Coronary artery (tissue), 2 donors: ENCODE measurements around the gene LRRC3C.

Source experiments
- DNase-seq: peaks from one replicate; pipeline ENCODE4 v3.0.0-alpha.2; 2017; ENCODE audit warnings: low spot score
- H3K27ac ChIP-seq, 2 donors: fragments of 200-600 bp; sonication (generic); one replicate each; pipeline ENCODE4 v1.5.1; 2016 to 2019
- H3K4me3 ChIP-seq: fragments of 200-600 bp; sonication (generic); 2 replicates; pipeline ENCODE4 v1.5.1; 2016; ENCODE audit warnings: mild to moderate bottlenecking, moderate library complexity
- TF ChIP-seq, protein P1 (sequence below): fragments of 200-600 bp; sonication (generic); IDR thresholded peaks from one replicate; pipeline ENCODE4 v1.5.1; 2019; ENCODE audit warnings: antibody characterized with exemption

LRRC3C gene

DNA sequence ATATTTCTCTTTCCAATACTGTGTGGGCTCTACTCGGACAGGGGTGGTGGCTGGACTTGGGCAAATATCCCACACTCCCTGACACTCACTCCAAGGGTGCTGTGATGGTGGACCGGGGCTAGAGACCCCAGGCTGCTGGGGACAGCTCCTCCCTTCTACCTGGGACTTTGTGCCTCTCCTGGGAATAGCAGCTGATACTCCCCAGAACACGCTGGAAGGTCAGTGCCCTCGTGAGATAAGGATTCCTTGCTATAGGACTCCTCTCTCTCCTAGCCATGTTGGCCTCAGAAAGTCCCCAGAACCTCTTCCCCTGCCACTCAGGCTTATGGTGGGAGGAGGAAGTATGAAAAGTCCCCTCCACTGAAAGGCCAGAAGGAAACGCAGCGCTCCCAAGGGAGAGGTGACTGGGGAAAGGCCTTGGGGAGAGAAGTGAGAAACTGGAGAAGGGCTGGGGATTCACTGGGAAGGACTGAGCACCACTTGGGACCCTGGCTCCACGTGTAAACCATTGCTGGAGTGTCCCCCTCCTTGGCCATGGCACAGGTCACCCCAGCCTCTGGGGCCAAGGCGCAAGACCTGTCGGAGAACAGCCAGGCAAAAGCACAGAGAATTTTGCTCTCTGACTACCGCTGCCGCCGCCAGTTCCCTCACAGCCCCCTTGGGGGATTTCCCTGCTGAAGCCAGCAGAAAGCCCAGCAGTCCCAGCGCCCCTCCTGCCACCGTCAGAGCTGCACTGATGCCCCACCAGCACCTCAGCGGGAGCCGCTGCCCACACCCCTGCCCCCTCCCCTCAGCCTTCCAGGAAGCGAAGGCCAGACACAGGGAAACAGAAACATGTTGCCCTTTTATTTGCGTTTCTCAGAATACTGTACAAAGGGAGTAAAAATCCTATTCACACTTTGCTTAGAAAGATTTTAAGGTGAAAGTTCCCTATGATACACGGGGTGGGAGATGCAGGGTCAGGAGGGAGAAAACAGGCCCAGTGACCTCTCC lies 7.0 kb upstream of the LRRC3C start:
- Histone ChIP-seq H3K27ac (no peak overlapping the region), H3K4me3 (no peak overlapping the region)
- TF ChIP-seq, protein P1, sequence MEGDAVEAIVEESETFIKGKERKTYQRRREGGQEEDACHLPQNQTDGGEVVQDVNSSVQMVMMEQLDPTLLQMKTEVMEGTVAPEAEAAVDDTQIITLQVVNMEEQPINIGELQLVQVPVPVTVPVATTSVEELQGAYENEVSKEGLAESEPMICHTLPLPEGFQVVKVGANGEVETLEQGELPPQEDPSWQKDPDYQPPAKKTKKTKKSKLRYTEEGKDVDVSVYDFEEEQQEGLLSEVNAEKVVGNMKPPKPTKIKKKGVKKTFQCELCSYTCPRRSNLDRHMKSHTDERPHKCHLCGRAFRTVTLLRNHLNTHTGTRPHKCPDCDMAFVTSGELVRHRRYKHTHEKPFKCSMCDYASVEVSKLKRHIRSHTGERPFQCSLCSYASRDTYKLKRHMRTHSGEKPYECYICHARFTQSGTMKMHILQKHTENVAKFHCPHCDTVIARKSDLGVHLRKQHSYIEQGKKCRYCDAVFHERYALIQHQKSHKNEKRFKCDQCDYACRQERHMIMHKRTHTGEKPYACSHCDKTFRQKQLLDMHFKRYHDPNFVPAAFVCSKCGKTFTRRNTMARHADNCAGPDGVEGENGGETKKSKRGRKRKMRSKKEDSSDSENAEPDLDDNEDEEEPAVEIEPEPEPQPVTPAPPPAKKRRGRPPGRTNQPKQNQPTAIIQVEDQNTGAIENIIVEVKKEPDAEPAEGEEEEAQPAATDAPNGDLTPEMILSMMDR, result no peak
- no peak for DNase-seq

DNA sequence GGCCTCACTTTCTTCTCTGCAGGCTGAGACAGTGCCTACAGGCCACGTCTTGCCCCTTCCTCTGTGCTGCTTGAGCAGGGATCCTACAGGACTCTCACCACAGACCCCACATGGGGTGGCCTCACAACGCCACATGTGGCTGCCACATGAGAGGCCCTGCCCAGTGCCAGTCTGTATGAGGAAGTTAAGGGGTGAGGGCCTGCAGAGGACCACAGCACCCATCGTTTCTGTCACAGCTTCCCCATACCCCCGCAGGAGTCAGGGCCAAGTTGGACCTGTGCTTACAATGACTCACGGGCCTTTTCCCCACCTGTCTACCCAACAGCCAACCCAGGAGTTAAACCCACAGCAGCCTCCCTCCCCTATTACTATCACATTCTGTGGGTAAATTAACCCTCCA lies 6.2 kb upstream of the LRRC3C start:
- no peak overlapping the region for H3K27ac ChIP-seq
- no peak overlapping the region for H3K4me3 ChIP-seq
- no peak for DNase-seq
- TF ChIP-seq, protein P1, result no peak

DNA sequence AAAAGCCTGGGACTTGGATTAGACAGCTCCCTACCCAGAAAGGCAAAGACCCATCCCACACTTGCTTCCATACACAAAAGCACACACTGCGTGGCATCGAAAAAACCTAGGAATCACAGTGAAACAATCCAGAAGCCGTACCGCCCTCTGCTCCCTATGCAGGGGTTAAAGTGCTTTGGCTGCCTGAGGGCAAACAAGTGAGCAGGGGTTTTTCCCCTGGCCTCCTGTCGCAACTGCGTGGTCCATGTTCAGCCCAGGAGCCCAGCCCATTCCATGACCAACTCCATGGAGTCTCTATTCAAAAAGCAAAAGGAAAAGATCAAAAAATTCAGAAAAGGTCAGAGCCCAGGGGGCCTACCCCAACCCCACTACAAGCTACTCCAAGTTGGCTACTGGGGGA lies 5.5 kb upstream of the LRRC3C start:
- DNase-seq, result no peak
- no peak overlapping the region for H3K27ac ChIP-seq
- TF ChIP-seq, protein P1, result no peak
- no peak overlapping the region for H3K4me3 ChIP-seq

DNA sequence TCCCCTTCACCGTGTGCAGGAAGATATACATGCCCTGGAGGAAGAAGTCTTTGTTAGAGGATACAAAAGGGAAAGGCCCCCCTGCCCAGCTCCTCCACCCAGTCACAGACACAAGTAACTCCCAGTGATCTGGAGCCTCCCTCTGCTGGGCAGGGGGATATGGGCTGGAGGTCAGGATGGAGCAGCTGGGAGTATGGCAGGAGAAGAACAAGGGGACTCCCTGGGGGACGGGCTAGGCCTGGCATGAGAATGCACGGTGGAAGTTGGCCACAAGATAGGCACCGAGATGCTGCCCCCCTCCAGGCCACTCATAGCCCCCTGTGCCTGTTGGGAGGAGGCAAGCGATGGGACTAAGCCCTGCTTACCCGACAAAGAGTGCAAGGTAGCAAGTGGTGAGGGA lies 4.3 kb upstream of the LRRC3C start:
- Histone ChIP-seq H3K27ac (no peak overlapping the region), H3K4me3 (no peak overlapping the region)
- no peak for DNase-seq
- TF ChIP-seq, protein P1, result no peak

DNA sequence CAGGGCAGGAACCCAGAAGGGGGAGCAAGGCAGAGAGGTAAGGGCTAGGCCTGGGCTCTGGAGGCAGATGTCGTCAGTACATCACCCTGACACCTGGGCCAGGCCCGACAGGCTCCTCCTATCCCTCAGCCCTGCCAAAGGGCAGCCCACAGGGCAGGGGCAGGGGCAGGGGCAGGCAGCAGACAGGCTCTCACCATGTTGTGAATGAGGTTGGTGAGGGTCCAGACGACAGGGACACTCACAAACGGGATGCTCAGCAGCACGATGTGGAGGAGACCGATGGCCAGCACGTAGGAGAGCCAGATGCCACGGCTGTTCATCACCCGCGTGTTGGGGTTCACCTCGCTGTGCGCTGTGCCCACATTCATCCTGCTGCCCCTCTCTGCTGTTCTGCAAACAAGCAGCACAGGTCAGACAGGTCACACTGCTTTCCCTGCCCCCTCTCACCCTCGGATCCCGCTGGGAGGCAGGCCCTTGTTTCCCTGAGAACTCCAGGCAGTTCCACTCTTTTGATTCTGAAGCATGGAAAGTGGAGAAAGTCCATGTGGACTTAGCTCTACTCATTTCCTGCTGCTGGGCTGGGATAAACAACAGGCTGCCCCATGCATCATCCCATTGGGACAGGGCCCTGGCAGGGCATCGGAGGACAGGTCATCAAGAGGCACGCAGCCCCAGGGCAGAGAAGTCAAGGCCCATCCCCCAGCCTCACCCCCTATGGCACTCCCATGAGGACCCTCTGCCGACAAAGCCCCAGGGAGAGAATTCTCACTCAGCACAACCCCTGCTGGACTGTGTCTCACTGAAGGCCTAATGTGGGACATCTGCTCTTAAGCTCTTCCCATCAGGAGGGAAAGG lies 3.5 kb upstream of the LRRC3C start:
- no peak overlapping the region for H3K4me3 ChIP-seq
- H3K27ac ChIP-seq, result no peak overlapping the region
- DNase-seq, result no peak
- TF ChIP-seq, protein P1, result no peak

DNA sequence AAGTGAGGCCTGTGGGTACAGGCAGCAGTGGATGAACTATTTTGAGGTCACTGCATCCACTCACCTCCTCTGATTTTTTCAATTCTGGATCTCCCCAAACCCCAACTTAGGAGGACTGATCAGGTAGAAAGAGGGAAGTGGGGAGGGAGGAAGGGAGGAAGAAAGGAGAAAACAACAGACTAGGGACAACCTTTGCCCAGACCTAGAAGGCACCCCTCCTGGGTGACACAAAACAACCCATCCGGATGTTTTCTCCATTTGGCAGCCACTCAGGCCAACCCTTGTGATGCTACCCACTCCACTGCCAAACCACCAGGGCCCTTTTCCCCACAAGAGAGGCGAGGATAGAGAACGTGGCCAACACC lies 2.9 kb upstream of the LRRC3C start:
- no peak for DNase-seq
- Histone ChIP-seq H3K4me3 (no peak overlapping the region), H3K27ac (no peak overlapping the region)
- TF ChIP-seq, protein P1, result no peak
